Endodermal cell (in vitro differentiated cells): ENCODE measurements around the gene AARS1. TPM values are rescaled to one million over a fixed set of nuclear protein-coding genes. Genes with fewer than 3 reads are reported as not detected.
"Not testable (repeated sequence)": the region's sequence is repeated elsewhere in the genome, so short reads cannot be mapped to it uniquely, and the experiment has no call there.

Experiments
- DNase-seq: peaks from one replicate; pipeline ENCODE4 v3.0.0-alpha.2; 2017
- H3K27ac ChIP-seq: 2 replicates; pipeline ENCODE4 v1.5.1; 2013; ENCODE audit warnings: mild to moderate bottlenecking, low read depth, low read length, moderate library complexity
- H3K27me3 ChIP-seq: 2 replicates; pipeline ENCODE4 v1.6.1; 2013; ENCODE audit warnings: mild to moderate bottlenecking, low read length, moderate library complexity; ENCODE audit not compliant: insufficient read depth, control insufficient read depth, poor library complexity, severe bottlenecking
- H3K36me3 ChIP-seq: 2 replicates; pipeline ENCODE4 v1.7.0; 2013; ENCODE audit warnings: mild to moderate bottlenecking, low read length, moderate library complexity; ENCODE audit not compliant: control insufficient read depth, insufficient read depth
- H3K4me1 ChIP-seq: one replicate; pipeline ENCODE4 v1.7.0; 2013; ENCODE audit warnings: low read length; ENCODE audit not compliant: control insufficient read depth, insufficient read depth
- H3K4me3 ChIP-seq: 2 replicates; pipeline ENCODE4 v1.5.1; 2013; ENCODE audit warnings: mild to moderate bottlenecking, low read length, moderate library complexity
- H3K9ac ChIP-seq: 2 replicates; pipeline ENCODE4 v1.6.1; 2013; ENCODE audit warnings: mild to moderate bottlenecking, low read length, moderate library complexity; ENCODE audit not compliant: poor library complexity, severe bottlenecking; ENCODE audit errors: extremely low read depth
- H3K9me3 ChIP-seq: 2 replicates; pipeline ENCODE4 v1.6.1; 2013; ENCODE audit warnings: mild to moderate bottlenecking, low read length, moderate library complexity; ENCODE audit not compliant: control insufficient read depth
- H3K27ac Mint-ChIP-seq: 2 replicates; pipeline ENCODE4 v1.8.0; 2020; ENCODE audit warnings: mixed read lengths
- H3K27me3 Mint-ChIP-seq: 2 replicates; pipeline ENCODE4 v1.8.0; 2021; ENCODE audit warnings: mild to moderate bottlenecking, mixed read lengths; ENCODE audit not compliant: insufficient read depth
- H3K36me3 Mint-ChIP-seq: 2 replicates; pipeline ENCODE4 v1.8.0; 2020; ENCODE audit warnings: low read depth, mixed read lengths
- H3K4me1 Mint-ChIP-seq: 2 replicates; pipeline ENCODE4 v1.8.0; 2020; ENCODE audit warnings: mixed read lengths
- H3K4me3 Mint-ChIP-seq: 2 replicates; pipeline ENCODE4 v1.8.0; 2020; ENCODE audit warnings: mild to moderate bottlenecking, moderate library complexity, mixed read lengths
- H3K9me3 Mint-ChIP-seq: 2 replicates; pipeline ENCODE4 v1.8.0; 2020; ENCODE audit warnings: mild to moderate bottlenecking, mixed read lengths
- WGBS, 2 experiments: methylation state at CpG; one replicate each; pipeline versions ENCODE4 v1.1.5 to v1.1.7; 2013; ENCODE audit warnings: missing lambda C conversion rate in 2 of 2, mixed read lengths in 1 of 2; ENCODE audit not compliant: insufficient coverage in 1 of 2, insufficient read length in 1 of 2; 5-methylcytosine and 5-hydroxymethylcytosine counted together
- total RNA-seq, 2 donors: library from RNA; stranded (reverse); fragmentation: NEBNext Ultra II Directional in 1 of 2; extraction: Animal tissue kit (Norgen Biotek cat#: 25700) in 1 of 2; gene quantifications; 2 replicates in 1 of 2; 3 replicates in 1 of 2; pipeline ENCODE4 v1.2.1, GENCODE V29; 2021
- TF ChIP-seq, protein P1 (sequence below): fragments of 200-600 bp; sonication (generic); conservative IDR thresholded peaks from 2 replicates; pipeline ENCODE4 v1.5.0; 2021; ENCODE audit warnings: antibody characterized with exemption, mild to moderate bottlenecking

Gene AARS1
- total RNA-seq, 2 donors from 2014 or later: 132 to 143 TPM

DNA sequence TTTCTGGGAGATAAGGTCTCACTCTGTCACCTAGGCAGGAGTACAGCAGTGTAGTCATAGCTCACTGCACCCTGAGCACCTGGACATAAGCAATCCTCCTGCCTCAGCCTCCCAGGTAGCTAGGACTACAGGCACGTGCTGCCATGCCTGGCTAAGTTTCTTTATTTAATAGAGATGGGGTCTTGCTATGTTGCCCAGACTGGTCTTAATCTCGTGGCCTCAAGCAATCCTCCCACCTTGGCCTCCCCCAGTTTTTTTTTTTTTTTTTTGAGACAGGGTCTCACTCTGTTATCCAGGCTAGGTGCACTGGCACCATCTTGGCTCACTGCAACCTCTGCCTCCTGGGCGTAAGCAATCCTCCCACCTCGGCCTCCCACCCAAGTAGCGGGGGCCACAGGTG is 30.8 kb upstream of the AARS1 start:
- Mint-ChIP-seq H3K4me1 (no peaks in the 10 kb centered on the region), H3K9me3 (no peaks in the 10 kb centered on the region), H3K4me3 (no peak overlapping the region), H3K27me3 (no peaks in the 10 kb centered on the region), H3K27ac (no peak overlapping the region), H3K36me3 (peaks cover 53% of the 10 kb centered on the region)
- Histone ChIP-seq H3K9ac (no peak overlapping the region), H3K27me3 (no peaks in the 10 kb centered on the region), H3K4me3 (no peak overlapping the region), H3K4me1 (no peaks in the 10 kb centered on the region), H3K36me3 (peaks cover 51% of the 10 kb centered on the region), H3K27ac (no peak overlapping the region), H3K9me3 (no peaks in the 10 kb centered on the region)
- DNase-seq: no peak
- WGBS, 2 experiments: 91 to 100% methylated on average over 3 to 5 of the region's 5 CpGs
- TF ChIP-seq, protein P1, sequence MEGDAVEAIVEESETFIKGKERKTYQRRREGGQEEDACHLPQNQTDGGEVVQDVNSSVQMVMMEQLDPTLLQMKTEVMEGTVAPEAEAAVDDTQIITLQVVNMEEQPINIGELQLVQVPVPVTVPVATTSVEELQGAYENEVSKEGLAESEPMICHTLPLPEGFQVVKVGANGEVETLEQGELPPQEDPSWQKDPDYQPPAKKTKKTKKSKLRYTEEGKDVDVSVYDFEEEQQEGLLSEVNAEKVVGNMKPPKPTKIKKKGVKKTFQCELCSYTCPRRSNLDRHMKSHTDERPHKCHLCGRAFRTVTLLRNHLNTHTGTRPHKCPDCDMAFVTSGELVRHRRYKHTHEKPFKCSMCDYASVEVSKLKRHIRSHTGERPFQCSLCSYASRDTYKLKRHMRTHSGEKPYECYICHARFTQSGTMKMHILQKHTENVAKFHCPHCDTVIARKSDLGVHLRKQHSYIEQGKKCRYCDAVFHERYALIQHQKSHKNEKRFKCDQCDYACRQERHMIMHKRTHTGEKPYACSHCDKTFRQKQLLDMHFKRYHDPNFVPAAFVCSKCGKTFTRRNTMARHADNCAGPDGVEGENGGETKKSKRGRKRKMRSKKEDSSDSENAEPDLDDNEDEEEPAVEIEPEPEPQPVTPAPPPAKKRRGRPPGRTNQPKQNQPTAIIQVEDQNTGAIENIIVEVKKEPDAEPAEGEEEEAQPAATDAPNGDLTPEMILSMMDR: no peak

DNA sequence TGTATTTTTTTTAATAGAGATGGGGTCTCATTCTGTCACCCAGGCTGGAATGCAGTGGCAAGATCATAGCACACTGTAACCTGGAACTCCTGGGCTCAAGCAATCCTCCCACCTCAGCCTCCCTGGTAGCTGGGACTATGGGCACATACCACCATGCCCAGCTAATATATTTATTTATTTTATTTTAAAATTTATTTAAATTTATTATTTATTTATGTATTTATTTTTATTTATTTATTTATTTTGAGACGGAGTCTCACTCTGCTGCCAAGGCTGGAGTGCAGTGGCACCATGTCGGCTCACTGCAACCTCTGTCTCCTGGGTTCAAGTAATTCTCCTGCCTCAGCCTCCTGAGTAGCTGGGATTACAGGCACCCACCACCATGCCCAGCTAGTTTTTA is 18.4 kb upstream of the AARS1 start:
- H3K27me3 Mint-ChIP-seq, H3K9me3 ChIP-seq, H3K27me3 ChIP-seq, H3K9me3 Mint-ChIP-seq, H3K4me3 ChIP-seq, H3K27ac ChIP-seq, DNase-seq, H3K27ac Mint-ChIP-seq, H3K4me1 ChIP-seq, H3K9ac ChIP-seq, H3K4me1 Mint-ChIP-seq, H3K4me3 Mint-ChIP-seq: not testable (repeated sequence)
- H3K36me3 Mint-ChIP-seq: peaks cover 29% of the 10 kb centered on the region
- 96% methylated on average over 2 of the region's 2 CpGs; no CpG with 5 or more reads in 1 of the 2 experiments for WGBS, 2 experiments
- peaks cover 17% of the 10 kb centered on the region for H3K36me3 ChIP-seq

DNA sequence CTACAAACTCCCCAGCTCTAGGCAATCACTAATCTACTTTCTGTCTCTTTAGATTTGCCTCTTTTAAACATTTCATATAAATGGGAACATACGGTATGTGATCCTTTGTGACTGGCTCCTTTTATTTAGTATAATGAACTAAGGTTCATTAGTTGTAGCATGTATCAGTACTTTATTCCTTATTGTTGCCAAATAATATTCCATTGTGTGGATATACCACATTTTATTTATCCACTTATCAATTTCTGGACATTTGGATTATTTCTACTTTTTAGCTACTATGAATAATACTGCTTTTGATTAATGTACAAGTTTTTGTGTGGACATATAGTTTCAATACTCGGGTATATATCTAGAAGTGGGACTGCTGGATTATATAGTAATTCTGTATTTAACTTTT is 17.6 kb upstream of the AARS1 start:
- H3K9me3 ChIP-seq: no peaks in the 10 kb centered on the region
- H3K27me3 ChIP-seq: no peaks in the 10 kb centered on the region
- H3K36me3 ChIP-seq: peaks cover 17% of the 10 kb centered on the region
- no peak for DNase-seq
- no peak overlapping the region for H3K9ac ChIP-seq
- Mint-ChIP-seq H3K27me3 (no peaks in the 10 kb centered on the region), H3K9me3 (no peaks in the 10 kb centered on the region), H3K27ac (peak overlapping the region; percentile 17), H3K4me1 (no peaks in the 10 kb centered on the region), H3K36me3 (peaks cover 28% of the 10 kb centered on the region), H3K4me3 (no peak overlapping the region)
- no peak overlapping the region for H3K27ac ChIP-seq
- 93% methylated on average over 1 of the region's 2 CpGs; no CpG with 5 or more reads in 1 of the 2 experiments for WGBS, 2 experiments
- H3K4me1 ChIP-seq: no peaks in the 10 kb centered on the region
- TF ChIP-seq, protein P1: no peak
- no peak overlapping the region for H3K4me3 ChIP-seq

DNA sequence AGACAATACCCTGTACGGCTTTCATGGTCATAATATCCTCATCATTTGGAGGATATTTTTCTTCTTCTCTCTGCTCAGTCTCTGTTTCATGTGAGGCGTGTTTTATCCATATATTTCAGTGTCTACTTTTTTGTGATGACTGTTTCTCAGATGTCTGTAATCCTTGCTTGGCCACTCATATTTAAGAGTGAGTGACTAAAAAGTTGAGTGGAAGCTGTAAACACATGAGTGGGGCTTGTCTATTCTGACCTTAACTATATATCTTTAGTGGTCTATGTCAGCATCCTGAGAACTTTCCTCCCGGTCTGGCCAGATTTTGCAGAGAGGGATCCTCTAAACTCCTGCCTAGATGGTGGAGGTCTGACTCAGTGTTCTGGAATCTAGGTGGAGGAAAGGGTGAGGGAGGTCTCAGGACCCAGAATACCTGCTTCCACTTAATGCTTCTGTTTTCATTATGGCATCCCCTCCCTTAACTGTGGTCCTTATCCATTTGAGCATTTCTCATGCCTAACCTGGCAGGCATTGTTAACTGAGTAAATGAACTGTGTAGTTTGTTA is 15.7 kb upstream of the AARS1 start:
- H3K4me3 Mint-ChIP-seq: no peak overlapping the region
- TF ChIP-seq, protein P1: no peak
- H3K36me3 Mint-ChIP-seq: peaks cover 38% of the 10 kb centered on the region
- peaks cover 1% of the 10 kb centered on the region for H3K4me1 Mint-ChIP-seq
- Histone ChIP-seq H3K4me3 (no peak overlapping the region), H3K27me3 (no peaks in the 10 kb centered on the region), H3K36me3 (peaks cover 29% of the 10 kb centered on the region), H3K9ac (no peak overlapping the region), H3K27ac (no peak overlapping the region), H3K4me1 (no peaks in the 10 kb centered on the region), H3K9me3 (peaks cover 14% of the 10 kb centered on the region)
- H3K9me3 Mint-ChIP-seq: peaks cover 8% of the 10 kb centered on the region
- 86 to 96% methylated on average over 1 to 3 of the region's 3 CpGs for WGBS, 2 experiments
- no peaks in the 10 kb centered on the region for H3K27me3 Mint-ChIP-seq
- DNase-seq: peak; percentile 60
- H3K27ac Mint-ChIP-seq: no peak overlapping the region
